Motor neuron (in vitro differentiated cells): Measurements from ENCODE around the gene LHFPL6. TPM values are rescaled to one million over a fixed set of nuclear protein-coding genes. Genes with fewer than 3 reads are reported as not detected.
A peak's percentile ranks its signal among the peaks of the same experiment; 100 is the strongest.

Experiments
- ATAC-seq, 8 experiments: fragments of 200-7000 bp; cut with Tn5 transposase; replicated peaks in 6 of 8; 2 replicates each; pipeline ENCODE4 v1.8.0; 2021; ENCODE audit warnings: mild to moderate bottlenecking in 8 of 8, moderate library complexity in 8 of 8
- H3K27ac ChIP-seq, 2 donors: fragments of 250-450 bp; sonication (Bioruptor Pico); 2 replicates each; pipeline ENCODE4 v1.9.0; 2021; ENCODE audit warnings: antibody characterized with exemption in 2 of 2, mild to moderate bottlenecking in 2 of 2, moderate library complexity in 1 of 2
- H3K4me1 ChIP-seq, 2 donors: fragments of 250-450 bp; sonication (Bioruptor Pico); replicated peaks in 1 of 2; 2 replicates each; pipeline ENCODE4 v1.6.1; 2021; ENCODE audit warnings: antibody characterized with exemption in 2 of 2, mild to moderate bottlenecking in 2 of 2, moderate library complexity in 1 of 2
- H3K4me3 ChIP-seq, 5 donors: fragments of 250-450 bp; sonication (Bioruptor Pico); 2 replicates each; pipeline ENCODE4 v1.9.0; 2021; ENCODE audit warnings: antibody characterized with exemption in 5 of 5, mild to moderate bottlenecking in 5 of 5, moderate library complexity in 4 of 5
- WGBS, 10 experiments: fragments of 450-650 bp; shearing (Covaris generic); methylation state at CpG; one replicate each; pipeline ENCODE4 v1.0.0; 2022; 5-methylcytosine and 5-hydroxymethylcytosine counted together
- in situ Hi-C, 9 experiments: fragments of 400-800 bp; cut with MboI; loops; one replicate each; pipeline ENCODE4 v1.15.0; 2021; ENCODE audit warnings: low sequenced_read_pairs in 9 of 9, low pct_unique_long_range_greater_than_20kb in 2 of 9; ENCODE audit not compliant: unreplicated experiment in 9 of 9
- total RNA-seq, 8 experiments: library from RNA; unstranded; fragments of 300-600 nt; gene quantifications; 2 replicates each; pipeline versions ENCODE4 v1.2.3 to v1.2.4, GENCODE V29; 2022

LHFPL6 gene
- total RNA-seq, 8 experiments from 2014 or later, result 6.0 to 143 (median 12.0) TPM

GRCh38 chr13:39524795-39525194 is 78.2 kb downstream of the LHFPL6 start:
- 57 to 100% (median 88%) methylated on average over 1 to 4 of the region's 4 CpGs; no CpG with 5 or more reads in 2 of the 10 experiments for WGBS, 10 experiments
- ATAC-seq, result no peak
- in situ Hi-C loops, result no loop called here
- H3K4me1 ChIP-seq, result peaks cover 0 to 2% of the 10 kb centered on the region in 2 donors
- H3K4me3 ChIP-seq, result no peak overlapping the region
- no peak overlapping the region for H3K27ac ChIP-seq

- 90 to 100% (median 100%) methylated on average over 1 to 4 of the region's 4 CpGs; no CpG with 5 or more reads in 1 of the 10 experiments for WGBS, 10 experiments
- in situ Hi-C loops, result no loop called here
- peaks cover 0 to 2% of the 10 kb centered on the region in 2 donors for H3K4me1 ChIP-seq
- no peak overlapping the region for H3K4me3 ChIP-seq
- no peak for ATAC-seq
- no peak overlapping the region for H3K27ac ChIP-seq
These were observed 80.7 kb downstream of the LHFPL6 start for GRCh38 chr13:39522329-39522728.

- Histone ChIP-seq H3K4me1 (peaks cover 0 to 6% of the 10 kb centered on the region in 2 donors), H3K27ac (no peak overlapping the region), H3K4me3 (no peak overlapping the region)
- no peak for ATAC-seq
- WGBS, 10 experiments, result 37 to 95% (median 62%) methylated on average over 3 to 4 of the region's 4 CpGs; no CpG with 5 or more reads in 2 of the 10 experiments
- in situ Hi-C loops, result no loop called here
These were observed 81.3 kb downstream of the LHFPL6 start for GRCh38 chr13:39521701-39522100.

GRCh38 chr13:39516096-39516495 is 86.9 kb downstream of the LHFPL6 start:
- Histone ChIP-seq H3K4me1 (peaks cover 15 to 24% of the 10 kb centered on the region in 2 donors), H3K4me3 (no peak overlapping the region), H3K27ac (no peak overlapping the region)
- 13 to 100% (median 71%) methylated on average over 1 to 5 of the region's 6 CpGs for WGBS, 10 experiments
- ATAC-seq, result peak in 6 of 8 experiments; percentile 38 to 82 (median 66)
- in situ Hi-C loops, result no loop called here

GRCh38 chr13:39515224-39515714 is 87.7 kb downstream of the LHFPL6 start:
- peak in 5 of 8 experiments; percentile 60 to 84 (median 78) for ATAC-seq
- Histone ChIP-seq H3K4me3 (peak overlapping the region in 1 of 5 donors; percentile 6), H3K4me1 (peaks cover 15 to 24% of the 10 kb centered on the region in 2 donors), H3K27ac (no peak overlapping the region)
- in situ Hi-C loops, result no loop called here
- WGBS, 10 experiments, result 19 to 94% (median 50%) methylated on average over 2 to 7 of the region's 7 CpGs; no CpG with 5 or more reads in 1 of the 10 experiments

GRCh38 chr13:39512687-39513086 is 90.3 kb downstream of the LHFPL6 start:
- 80 to 100% (median 97%) methylated on average over 1 to 6 of the region's 6 CpGs; no CpG with 5 or more reads in 5 of the 10 experiments for WGBS, 10 experiments
- Histone ChIP-seq H3K27ac (no peak overlapping the region), H3K4me1 (peaks cover 15 to 24% of the 10 kb centered on the region in 2 donors), H3K4me3 (no peak overlapping the region)
- no peak for ATAC-seq
- in situ Hi-C loops, result no loop called here

GRCh38 chr13:39510316-39510695 is 92.7 kb downstream of the LHFPL6 start:
- no peak for ATAC-seq
- Histone ChIP-seq H3K4me3 (no peak overlapping the region), H3K4me1 (peaks cover 10 to 16% of the 10 kb centered on the region in 2 donors), H3K27ac (no peak overlapping the region)
- in situ Hi-C loops, result no loop called here
- 29 to 100% (median 71%) methylated on average over 1 of the region's 1 CpG; no CpG with 5 or more reads in 5 of the 10 experiments for WGBS, 10 experiments

- peak in 3 of 8 experiments; percentile 15 to 41 (median 32) for ATAC-seq
- Histone ChIP-seq H3K4me1 (peaks cover 5 to 12% of the 10 kb centered on the region in 2 donors), H3K27ac (no peak overlapping the region), H3K4me3 (no peak overlapping the region)
- WGBS, 10 experiments, result 11 to 100% (median 47%) methylated on average over 1 to 5 of the region's 5 CpGs
- in situ Hi-C loops, result no loop called here
These were observed 93.2 kb downstream of the LHFPL6 start for GRCh38 chr13:39509616-39510315.

- Histone ChIP-seq H3K27ac (no peak overlapping the region), H3K4me1 (peaks cover 4 to 10% of the 10 kb centered on the region in 2 donors), H3K4me3 (no peak overlapping the region)
- in situ Hi-C loops, result no loop called here
- peak in 5 of 8 experiments; percentile 30 to 61 (median 40) for ATAC-seq
- WGBS, 10 experiments, result 52 to 85% (median 58%) methylated on average over 4 to 7 of the region's 7 CpGs; no CpG with 5 or more reads in 1 of the 10 experiments
These were observed 96.2 kb downstream of the LHFPL6 start for GRCh38 chr13:39506559-39507390.

GRCh38 chr13:39505151-39505550 is 97.8 kb downstream of the LHFPL6 start:
- WGBS, 10 experiments, result 80 to 97% (median 89%) methylated on average over 2 to 5 of the region's 5 CpGs; no CpG with 5 or more reads in 2 of the 10 experiments
- Histone ChIP-seq H3K27ac (no peak overlapping the region), H3K4me3 (no peak overlapping the region), H3K4me1 (peaks cover 8 to 10% of the 10 kb centered on the region in 2 donors)
- in situ Hi-C loops, result no loop called here
- ATAC-seq, result no peak

- WGBS, 10 experiments, result 80 to 100% (median 88%) methylated on average over 1 to 3 of the region's 3 CpGs; no CpG with 5 or more reads in 3 of the 10 experiments
- peaks cover 8 to 10% of the 10 kb centered on the region in 2 donors for H3K4me1 ChIP-seq
- in situ Hi-C loops, result no loop called here
- H3K27ac ChIP-seq, result no peak overlapping the region
- no peak for ATAC-seq
- H3K4me3 ChIP-seq, result no peak overlapping the region
These were observed 99.9 kb downstream of the LHFPL6 start for GRCh38 chr13:39503048-39503447.

- in situ Hi-C loops, result no loop called here
- peaks cover 5 to 8% of the 10 kb centered on the region in 2 donors for H3K4me1 ChIP-seq
- 25 to 100% (median 70%) methylated on average over 1 to 3 of the region's 3 CpGs; no CpG with 5 or more reads in 2 of the 10 experiments for WGBS, 10 experiments
- no peak overlapping the region for H3K27ac ChIP-seq
- no peak overlapping the region for H3K4me3 ChIP-seq
- peak in 5 of 8 experiments; percentile 65 to 84 (median 78) for ATAC-seq
These were observed 101.2 kb downstream of the LHFPL6 start for GRCh38 chr13:39501702-39502324.
